Stimulated activated CD8-positive, alpha-beta memory T cell treated with anti-CD3 and anti-CD28 coated beads, Interleukin-15, amount 100 ng/mL, for 1 hour (primary cell): ENCODE data around the gene IRX2.

Experiments
- DNase-seq: peaks from one replicate; pipeline ENCODE4 v3.0.0-alpha.2; 2020; ENCODE audit warnings: low read depth

Gene IRX2

DNA sequence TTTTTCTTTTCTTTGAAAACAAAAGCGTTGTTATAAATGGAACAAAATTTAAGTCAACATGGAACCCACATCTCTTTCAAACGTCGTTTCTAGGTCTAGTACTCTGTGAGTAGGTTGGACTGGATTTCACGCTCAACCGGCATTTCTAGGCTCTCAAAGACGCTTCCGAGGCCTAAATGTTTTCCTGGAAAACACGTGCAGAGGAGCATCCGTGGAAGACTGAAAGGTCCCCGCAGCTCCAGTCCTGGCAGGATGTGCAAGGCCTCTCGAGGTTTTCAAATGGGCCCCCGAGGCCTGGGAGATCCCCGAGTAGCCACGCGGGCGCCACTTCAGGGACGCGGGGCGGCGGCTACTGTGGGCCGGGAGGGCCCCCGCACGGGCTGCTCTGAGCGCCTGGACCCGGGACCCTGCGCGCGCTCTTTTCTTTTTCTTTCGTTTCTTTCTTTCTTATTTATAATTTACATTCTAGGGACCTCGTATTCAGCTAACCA lies 4.2 kb upstream of the IRX2 start:
- no peak for DNase-seq

DNA sequence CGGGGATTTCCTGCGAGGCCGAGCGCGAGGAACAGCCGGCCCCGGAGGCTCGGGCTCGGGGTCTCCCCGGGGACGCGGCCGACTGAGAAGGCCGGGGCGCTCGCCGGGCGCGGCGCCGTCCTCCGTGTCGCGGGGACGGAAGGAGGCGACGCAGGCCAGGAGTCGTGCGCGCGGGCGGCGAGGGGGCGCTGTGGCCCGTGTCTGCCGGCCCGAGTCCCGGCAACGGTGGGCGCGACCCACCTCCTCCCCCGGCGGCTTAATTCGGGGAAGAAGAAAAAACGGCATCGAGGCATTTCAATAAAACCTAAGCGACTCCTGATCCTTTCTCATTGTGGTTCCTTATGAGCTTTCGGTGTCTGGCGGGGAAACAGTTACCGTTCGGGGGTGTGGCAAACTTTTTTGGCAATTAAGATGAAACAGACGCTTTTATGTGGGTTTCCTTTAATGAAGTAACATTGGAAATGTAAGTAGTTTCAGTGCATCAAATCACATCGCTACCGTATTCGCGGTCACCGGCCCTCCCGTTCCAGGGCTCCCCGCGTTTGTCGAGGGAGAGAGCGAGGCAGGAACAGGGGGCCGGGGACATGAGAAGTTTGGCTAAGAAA lies 3.7 kb upstream of the IRX2 start:
- no peak for DNase-seq

DNA sequence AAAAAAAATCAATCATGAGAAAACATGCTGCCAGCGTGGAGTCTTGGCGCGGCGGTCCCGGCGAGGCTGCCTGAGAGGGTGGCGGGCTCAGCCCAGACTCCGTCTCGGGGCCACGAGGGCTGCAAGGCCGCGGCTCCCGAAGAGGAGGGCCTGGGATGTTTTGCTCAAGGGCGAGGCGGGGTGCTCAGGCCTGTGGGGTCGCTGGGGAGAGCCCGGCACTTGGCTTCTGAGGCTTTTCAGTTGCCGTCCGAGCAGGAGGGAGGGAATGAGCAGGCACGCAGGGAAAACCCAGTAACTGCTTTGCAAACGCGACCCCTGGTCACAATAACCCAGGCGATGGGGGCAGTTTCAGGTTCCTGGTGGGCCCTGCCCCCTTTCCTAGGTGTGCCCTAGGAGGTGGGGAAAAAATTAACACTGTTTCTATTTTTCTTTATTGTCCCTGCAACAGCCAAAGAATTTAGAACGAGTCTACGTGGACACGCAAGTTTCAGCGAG lies 3.2 kb upstream of the IRX2 start:
- no peak for DNase-seq

DNA sequence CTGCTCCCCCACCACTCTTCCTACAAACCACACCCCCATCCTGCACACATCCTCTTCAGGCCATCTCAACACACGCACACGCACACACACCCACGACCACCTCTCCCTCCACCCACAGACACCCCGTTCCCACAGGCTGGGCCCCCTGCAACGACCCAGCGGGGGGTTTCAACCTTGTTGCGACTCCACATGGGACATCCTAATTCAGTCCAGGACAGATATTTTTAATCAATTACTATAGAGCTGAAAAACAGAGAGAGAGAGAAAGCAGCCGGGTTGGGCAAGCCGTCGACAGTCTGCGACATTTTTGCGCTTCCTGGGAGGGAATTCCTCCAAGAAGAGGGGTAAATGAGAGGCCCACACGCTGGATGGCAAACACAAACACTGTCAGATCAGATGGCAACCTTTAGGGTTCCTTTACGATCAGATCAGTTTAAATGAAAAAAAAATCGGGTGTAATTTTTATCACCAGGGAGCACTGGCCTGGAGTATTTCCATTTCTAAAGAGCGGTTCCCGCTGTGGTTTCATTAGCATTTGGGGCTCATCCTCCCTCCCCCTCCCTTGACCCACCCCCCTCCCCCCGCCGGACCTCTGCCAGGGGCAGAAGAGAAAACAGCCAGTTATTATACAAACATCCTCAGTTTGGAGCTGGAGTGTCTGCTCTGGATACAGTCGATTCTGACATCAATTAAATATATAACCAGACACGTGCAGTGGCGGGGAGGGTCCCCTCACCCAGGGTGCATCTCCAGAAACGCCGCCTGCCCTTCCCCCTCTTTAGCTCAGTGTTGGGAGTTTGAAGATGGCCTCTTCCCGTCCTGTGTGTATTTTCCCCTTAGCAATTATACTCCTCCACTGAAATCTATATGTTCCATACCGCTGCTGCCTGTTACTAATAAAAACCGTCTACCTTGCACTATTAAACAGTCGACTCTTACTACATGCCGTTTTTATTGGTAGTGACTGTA lies 2.3 kb upstream of the IRX2 start:
- DNase-seq = no peak

DNA sequence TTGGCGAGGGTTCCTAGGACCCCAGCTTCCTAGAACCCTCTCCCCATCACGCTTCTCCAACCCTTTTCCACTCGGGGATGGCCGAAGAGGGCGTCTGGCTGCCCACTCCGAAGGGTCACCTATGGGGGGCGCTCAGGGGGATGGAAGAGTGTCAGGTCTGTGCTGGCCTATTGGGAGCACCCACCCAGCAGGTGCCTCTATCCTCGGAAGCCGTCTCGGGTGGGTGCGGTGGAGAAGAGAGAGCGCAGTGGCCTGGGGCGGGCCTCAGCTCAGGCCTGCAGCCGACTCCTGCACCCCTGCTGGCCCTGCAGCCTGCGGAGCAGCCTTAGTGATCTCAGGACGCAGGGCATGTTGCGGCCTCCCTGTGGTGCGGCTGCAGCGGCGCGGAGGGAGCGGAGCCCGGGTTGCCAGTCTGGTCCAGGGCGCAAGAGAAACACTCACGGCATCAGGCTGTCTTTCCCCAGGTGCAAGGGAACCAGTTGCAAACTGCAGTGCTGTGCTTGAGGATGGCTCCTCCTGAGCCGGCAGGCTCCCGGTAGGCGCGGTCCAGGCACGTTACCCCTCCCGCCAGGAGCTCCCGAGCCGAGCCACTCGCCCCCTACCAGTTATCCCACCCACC lies 1.5 kb upstream of the IRX2 start:
- no peak for DNase-seq

DNA sequence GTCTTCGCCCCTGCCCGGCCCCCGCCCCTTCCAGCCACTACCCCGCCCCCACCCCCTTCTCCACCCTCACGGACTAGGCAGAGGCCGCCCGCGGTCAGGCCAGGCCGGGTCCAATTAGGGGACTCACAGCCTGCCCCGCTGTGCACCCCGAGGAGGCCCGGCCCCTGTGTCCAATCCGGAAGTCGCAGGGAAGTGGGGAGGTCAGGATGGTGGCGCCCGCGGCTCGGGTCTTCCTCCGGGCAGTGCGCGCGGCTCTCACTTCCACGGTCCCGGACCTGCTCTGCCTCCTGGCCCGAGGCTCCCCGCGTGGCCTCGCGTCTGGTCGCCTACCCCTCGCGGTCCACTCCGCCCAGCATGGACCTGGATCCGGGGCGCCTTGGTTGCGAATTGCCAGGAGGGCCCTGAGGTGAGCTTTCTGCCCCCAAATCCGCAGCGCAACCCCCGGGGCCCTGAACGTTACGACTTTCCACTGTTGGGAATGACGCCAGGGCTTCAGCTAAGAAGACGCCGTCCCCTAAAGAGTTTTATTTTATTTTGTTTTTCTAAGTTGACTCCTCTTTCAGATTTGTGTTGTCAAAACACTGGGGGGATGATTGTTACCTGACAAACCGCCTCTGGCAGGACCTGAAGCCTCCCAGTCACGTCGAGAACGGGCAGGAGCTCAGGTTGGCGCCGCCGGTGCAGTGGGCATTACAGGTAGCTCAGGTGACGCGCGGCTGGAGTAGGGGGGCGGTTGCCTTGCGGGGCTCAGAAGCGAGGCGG lies 763 bp upstream of the IRX2 start:
- DNase-seq = no peak

DNA sequence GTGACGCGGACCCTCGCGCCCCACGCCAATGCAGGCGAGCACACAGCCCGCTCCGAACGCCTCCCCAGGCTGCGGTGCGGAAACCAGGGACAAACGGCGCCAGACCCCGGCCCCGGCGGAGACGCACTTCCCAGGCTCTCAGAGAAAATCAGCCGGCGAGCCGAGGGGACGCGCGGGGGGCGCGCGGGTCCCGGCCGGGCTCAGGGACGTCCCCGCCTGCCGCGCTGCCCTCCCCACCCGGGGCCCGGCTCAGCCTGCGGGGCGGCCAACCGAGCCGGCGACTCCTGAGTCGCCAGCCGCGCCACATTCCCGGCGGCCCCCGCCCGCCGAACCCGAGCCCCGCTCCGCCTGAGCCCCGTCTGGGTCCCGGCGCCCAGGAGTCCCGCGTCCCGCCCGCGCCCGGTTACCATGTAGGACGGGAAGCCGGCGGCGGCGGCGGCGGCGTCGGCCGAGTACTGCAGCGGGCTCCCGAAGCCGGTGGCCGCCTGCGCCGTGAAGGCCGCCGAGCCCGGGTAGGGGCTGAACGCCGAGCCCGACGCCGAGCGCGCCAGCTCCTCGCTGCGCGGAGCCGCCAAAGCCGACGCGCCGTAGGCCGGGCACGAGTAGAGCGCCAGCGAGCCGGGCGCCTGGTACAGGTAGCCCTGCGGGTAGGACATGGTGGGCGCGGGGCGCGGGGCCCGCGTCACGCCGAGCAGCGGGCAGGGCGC lies 566 bp downstream of the IRX2 start:
- no peak for DNase-seq

DNA sequence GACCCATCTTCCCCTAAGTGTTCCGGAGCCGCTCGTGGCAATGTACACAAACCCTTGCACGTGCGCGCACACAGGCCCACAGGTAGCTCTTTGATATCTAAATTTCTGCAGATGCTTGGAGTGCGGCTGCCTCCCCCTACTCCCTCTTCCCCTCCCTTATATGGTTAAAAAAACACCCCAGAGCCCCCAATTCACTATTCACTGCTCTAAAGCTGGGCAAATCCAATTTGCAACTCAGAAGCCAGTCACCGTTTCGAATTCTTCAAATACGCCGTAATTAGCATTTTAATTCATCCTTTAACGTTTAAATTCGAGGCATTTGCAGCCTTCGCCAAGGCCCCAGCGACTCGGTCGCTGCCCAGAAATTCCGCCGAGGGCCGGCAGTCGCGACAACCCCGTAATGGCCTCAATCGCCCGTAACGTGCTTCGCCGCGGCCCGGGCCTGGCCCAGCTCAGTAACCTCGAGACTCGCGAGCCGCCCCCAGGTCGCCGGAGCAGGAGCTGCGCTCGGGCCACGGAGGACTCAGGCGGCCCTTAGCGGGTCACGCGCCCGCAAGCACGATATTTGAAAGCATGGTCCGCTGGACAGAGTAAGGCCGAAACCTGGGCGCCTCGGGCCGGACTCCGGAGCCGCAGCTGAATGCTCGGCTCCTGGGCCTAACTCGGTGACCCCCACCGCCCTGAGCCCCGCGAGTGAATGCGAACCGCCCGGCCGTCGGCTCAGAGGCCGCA lies 1.3 kb downstream of the IRX2 start:
- DNase-seq = no peak

DNA sequence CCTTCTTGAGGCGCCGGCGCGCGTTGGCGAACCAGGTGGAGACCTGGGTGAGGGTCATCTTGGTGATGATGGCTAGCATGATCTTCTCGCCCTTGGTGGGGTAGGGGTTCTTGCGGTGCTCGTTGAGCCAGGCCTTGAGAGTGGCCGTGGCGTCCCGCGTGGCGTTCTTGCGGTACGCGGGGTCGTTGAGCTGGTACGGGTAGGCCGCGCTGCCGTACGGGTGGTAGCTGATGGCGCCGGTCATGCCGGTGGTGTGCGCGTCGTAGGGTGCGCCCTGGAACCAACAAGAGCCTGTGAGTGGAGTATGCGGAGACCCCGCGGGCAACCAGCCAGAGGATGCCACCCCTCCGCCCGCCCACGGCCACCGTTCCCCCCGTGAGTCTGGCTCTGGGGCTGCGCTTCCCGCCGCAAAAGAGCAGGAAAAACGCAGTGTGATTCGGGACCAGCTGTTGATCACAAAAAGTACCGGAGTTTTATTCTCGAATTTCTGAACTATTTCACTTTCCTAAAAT lies 1.9 kb downstream of the IRX2 start:
- DNase-seq = no peak

DNA sequence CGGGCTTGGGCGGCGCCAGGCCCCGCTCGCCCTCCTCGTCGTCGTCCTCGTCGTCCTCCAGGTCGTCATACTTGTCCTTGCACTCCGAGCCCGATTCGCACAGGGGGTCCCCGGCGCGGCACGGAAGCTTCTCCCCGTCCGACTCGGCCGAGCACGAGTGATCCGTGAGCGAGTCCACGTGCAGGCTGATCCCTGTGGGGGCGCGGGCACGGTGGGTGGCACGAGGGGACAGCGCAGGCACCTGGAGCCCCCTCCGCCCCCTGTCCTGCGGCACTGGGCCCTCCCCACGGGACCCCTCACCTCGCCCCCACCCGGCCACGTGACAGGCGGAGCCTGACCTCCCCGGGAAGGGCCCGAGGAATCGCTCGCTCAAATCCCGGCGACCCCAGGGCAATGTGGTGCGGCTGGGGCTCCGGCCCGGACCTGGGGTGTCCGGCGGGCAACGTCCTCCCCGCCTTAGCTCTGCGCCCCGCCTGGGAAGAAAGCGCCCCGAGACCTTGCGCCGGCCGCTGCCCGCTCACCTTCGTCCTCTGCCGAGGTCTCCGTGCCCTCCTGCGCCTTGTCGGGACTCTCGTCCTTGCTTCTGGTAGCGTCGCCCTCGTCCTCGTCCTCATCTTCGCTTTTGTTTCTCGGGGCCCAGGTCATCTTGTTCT lies 2.5 kb downstream of the IRX2 start:
- DNase-seq = no peak

DNA sequence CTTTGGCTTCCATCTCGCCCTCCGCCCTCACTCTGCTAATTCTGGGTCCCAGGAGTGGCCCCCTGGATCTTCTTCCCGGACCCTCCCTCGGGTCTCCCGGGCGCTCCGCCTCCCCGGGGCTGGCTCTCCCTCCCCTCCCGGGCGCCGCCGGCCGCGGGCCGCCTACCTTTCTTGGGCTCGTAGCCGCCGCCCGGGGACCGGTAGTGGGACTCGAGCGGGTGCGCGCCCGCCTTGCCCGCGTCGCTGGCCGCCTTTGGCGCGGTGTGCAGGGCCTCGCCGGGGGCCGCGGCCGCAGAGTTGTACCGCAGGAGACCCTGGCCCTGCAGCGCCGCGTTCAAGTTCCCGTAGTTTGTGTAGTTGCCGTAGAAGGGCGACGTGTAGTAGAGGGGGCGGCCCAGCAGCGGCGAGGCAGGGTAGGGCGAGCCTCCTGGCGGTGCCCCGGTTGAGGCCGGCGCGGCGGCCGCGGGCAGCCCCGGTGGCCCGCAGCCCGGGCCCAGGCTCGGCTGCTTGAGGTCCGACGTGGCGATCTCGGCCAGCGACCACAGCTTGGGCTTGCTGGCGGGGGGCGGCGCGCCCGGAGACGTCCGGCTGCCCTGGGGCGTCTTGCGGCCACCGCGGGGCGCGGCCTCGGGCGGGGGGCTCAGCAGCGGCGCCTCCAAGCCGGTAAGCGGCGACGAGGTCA lies 3.2 kb downstream of the IRX2 start:
- DNase-seq = no peak

DNA sequence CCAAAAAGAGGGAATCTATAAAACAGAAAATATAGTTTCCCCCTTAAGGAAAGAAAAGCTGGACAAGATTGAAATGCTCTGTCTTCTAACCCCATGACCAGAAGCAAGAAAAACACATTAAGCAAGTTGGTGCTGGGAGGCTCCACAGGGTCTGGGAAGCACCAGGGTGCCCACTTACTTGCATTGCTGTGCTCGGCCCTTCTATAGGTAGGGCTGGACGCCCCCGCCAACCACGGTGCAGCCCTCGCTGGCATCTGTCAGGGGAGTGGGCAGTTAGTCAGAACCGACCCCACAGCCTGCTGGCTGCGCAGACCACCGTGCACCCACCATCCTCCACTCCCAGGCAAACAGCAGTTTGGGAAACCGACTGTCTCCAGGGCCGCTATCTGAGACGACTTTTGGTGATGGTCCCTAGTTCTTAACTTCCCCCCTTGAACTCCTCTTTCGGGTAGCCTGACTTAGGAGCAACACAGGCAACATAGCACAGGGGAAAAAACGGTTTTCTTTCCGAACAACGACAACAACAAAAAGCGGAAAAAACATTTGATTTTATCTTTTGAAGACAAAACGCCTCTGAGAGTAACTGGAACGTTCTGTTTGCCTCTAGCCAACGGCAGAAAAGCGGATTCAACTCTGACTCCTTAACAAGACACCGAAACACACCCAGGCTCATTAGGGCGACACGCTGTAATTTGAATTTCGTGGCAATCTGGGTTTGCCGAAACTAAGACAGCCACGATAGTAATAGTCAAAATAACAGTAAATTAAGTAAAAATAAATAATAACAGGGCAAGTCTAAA lies 3.9 kb downstream of the IRX2 start:
- no peak for DNase-seq

DNA sequence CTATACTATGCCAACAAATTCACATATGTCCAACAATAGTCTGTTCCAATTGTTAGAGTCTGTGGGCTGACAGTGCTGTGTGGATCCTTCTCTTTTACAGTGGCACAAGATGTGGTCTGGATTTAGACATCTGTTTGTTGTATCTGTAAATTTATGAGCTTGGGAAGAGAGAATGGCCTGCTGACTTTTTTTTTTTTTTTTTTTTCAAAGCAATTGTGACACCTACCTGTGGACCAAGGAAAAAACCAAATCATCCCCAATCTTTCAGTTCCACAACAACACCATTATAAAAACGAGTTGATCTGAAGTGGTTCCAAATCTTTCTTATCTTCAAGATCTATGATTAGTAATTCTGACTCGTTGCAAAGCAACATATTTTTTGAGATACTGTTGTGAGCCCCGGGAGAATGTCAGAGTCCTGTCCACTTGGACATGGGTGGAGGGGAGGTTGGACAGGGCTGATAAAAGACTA lies 4.9 kb downstream of the IRX2 start:
- no peak for DNase-seq

DNA sequence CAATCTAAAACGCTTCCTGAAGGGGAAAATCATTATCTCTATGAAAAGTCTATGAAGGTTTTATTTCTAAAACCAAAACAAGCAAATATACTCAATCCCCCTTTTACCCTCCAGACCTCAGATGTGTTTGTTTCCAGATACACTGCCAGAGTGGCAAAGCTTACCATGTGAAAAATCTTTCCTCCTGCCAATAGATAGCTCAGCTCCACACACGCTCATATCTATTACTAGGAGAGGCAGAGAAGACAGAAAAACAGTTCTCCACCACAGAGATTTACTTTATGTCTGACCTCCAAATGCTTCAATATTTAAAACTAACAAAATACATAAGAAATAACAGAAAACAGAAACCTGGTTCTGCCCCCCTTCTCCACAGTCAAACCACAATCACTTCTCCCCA lies 7.0 kb downstream of the IRX2 start:
- no peak for DNase-seq

DNA sequence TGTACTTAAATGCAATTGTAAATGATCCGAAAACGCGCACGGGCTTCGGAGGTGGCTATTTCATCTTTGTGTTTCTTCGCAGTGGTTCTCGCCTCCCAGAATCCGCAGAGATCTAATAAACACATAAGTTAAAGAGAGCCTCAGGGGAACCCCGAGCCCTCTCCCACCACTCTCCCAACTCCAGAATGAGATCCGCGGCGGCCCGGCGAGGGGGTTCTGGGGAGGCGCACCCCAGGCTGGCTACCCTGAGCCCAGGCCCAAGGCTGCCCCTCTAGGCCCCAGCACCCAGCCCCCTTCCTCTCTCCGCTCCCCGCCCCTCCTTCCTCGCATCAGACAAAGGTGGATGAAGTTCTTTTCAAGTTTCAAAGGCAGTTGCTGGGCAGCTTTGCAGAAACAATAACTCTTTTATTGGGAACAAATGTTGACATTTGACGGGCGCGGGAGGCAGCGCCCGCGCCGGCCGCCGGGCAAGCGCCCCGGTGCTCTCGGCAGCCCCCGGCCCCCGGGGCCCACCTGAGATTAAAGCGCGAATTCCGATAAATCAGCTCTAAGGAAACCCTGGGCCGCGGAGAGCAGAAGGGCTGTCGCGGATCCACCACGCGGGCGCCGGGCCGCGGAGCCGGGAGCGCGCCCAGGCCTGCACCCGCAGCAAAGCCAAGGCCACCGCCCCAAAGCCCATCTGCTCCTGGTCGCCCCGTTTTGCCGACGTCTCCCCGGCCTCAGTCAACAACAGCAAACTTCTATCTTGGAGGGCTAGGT lies 8.4 kb downstream of the IRX2 start:
- DNase-seq = no peak

DNA sequence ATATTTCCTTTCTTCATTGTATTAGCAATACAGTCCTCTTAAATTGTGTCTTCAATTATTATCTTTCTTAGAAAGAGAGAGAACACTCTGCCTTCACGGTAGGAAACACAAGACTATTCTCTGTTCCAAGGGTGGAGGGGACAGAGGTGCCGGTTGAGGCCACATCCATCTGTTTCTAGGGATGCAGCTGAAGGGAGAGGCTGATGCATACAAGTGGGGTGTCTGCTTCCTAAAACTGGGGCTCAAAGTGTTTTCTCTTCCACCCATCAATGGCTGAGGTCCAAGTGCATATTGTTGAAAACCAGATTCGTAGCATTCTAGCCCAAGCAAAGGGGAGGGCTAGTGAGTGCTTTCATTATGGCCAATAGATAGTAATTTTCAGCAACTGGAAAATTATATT lies 9.5 kb downstream of the IRX2 start:
- no peak for DNase-seq

DNA sequence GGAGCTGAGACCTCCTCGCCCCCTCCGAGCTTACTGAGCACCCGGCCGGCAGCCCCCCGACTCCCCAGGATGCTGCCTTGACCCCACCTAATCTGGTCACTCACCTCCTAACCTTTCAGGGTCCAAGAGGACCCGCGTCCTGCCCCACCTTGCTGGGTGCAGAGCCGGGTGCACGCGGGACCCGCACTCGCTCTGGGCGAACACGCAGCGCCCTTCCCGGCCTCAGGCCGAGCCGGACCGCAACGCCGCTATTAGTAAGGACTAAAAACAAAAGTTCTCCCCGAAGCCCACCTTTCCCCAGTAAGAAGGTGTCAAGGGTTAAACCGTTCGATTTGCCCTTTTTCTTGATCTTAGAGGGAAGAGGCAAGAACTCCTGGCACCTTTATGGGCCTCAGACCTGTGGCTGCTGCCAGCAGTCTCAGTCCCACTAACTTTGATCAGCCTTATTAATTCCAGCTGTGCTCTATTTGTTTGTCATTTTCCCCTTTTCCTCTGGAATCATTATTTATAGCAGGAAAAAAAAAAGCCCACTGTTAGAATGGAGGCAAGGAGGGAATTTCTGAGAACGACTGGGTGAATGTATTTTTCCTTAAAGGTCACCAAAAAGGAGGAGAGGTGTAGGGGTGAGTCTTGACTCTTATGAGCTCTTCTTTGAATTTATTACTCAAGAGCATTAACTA lies 10.5 kb downstream of the IRX2 start:
- no peak for DNase-seq
